Keratinocyte (primary cell): ENCODE measurements around the gene HERC2. TPM values are rescaled to one million over a fixed set of nuclear protein-coding genes. Genes with fewer than 3 reads are reported as not detected.

Experiments
- DNase-seq: peaks from one replicate; pipeline ENCODE4 v3.0.0-alpha.2; 2011; ENCODE audit warnings: low read depth, missing footprints, low spot score
- FAIRE-seq: peaks from 2 replicates; lab custom pipeline; 2011; peaks lifted over from hg19 to GRCh38; lab: Jason Lieb, UNC
- H2AFZ ChIP-seq: 2 replicates; pipeline ENCODE4 v1.6.0; 2012; ENCODE audit warnings: low read length, control low read depth, inconsistent platforms; ENCODE audit not compliant: control insufficient read depth
- H3K27ac ChIP-seq: 2 replicates; pipeline ENCODE4 v1.5.1; 2011; ENCODE audit warnings: low read length; ENCODE audit not compliant: control insufficient read depth, insufficient read depth
- H3K27me3 ChIP-seq: 3 replicates; pipeline ENCODE4 v1.6.0; 2011; ENCODE audit warnings: low read length; ENCODE audit not compliant: control insufficient read depth, insufficient read depth; ENCODE audit errors: extremely low read depth
- H3K36me3 ChIP-seq, 2 experiments: 2 replicates in 1 of 2; 3 replicates in 1 of 2; pipeline ENCODE4 v1.5.1; 2011; ENCODE audit warnings: low read length in 2 of 2, mild to moderate bottlenecking in 1 of 2; ENCODE audit not compliant: control insufficient read depth in 2 of 2, insufficient read depth in 2 of 2; ENCODE audit errors: extremely low read depth in 1 of 2
- H3K4me1 ChIP-seq: 3 replicates; pipeline ENCODE4 v1.5.1; 2011; ENCODE audit warnings: low read length; ENCODE audit not compliant: control insufficient read depth, insufficient read depth; ENCODE audit errors: extremely low read depth
- H3K4me2 ChIP-seq: 3 replicates; pipeline ENCODE4 v1.6.0; 2011; ENCODE audit warnings: low read depth, low read length; ENCODE audit not compliant: control insufficient read depth, insufficient read depth; ENCODE audit errors: extremely low read depth
- H3K4me3 ChIP-seq, 3 experiments: fragments of 200-600 bp in 1 of 3; sonication (generic) in 1 of 3; 2 replicates in 2 of 3; 3 replicates in 1 of 3; pipeline ENCODE4 v1.5.1; 2011 to 2016; ENCODE audit warnings: low read length in 3 of 3, mild to moderate bottlenecking in 3 of 3, control low read depth in 2 of 3, inconsistent platforms in 1 of 3, low read depth in 1 of 3, mixed read lengths in 1 of 3, mixed run types in 1 of 3, moderate library complexity in 1 of 3; ENCODE audit not compliant: control insufficient read depth in 2 of 3, insufficient read depth in 2 of 3; ENCODE audit errors: extremely low read depth in 1 of 3
- H3K79me2 ChIP-seq: 2 replicates; pipeline ENCODE4 v1.6.0; 2012; ENCODE audit warnings: low read length; ENCODE audit not compliant: control insufficient read depth, insufficient read depth
- H3K9ac ChIP-seq: 3 replicates; pipeline ENCODE4 v1.6.0; 2011; ENCODE audit warnings: low read length; ENCODE audit not compliant: control insufficient read depth, insufficient read depth; ENCODE audit errors: extremely low read depth
- H3K9me1 ChIP-seq: 3 replicates; pipeline ENCODE4 v1.6.0; 2011; ENCODE audit warnings: low read length; ENCODE audit not compliant: control insufficient read depth, insufficient read depth; ENCODE audit errors: extremely low read depth
- H3K9me3 ChIP-seq: 2 replicates; pipeline ENCODE4 v1.5.1; 2012; ENCODE audit warnings: low read depth, low read length; ENCODE audit not compliant: control insufficient read depth
- H4K20me1 ChIP-seq: 3 replicates; pipeline ENCODE4 v1.6.0; 2011; ENCODE audit warnings: low read length; ENCODE audit not compliant: control insufficient read depth, insufficient read depth; ENCODE audit errors: extremely low read depth
- CTCF ChIP-seq, 3 experiments: IDR thresholded peaks in 1 of 3; conservative IDR thresholded peaks in 1 of 3; optimal IDR thresholded peaks in 1 of 3; 2 replicates in 2 of 3; 3 replicates in 1 of 3; pipeline versions ENCODE3 to v1.5.1; 2011; ENCODE audit warnings: low read length in 3 of 3, mild to moderate bottlenecking in 3 of 3, moderate library complexity in 2 of 3, control low read depth in 1 of 3, inconsistent platforms in 1 of 3; ENCODE audit not compliant: insufficient read depth in 2 of 3; ENCODE audit errors: extremely low read depth in 1 of 3
- EZH2 ChIP-seq: IDR thresholded peaks from one replicate; pipeline ENCODE4 v1.6.1; 2012; ENCODE audit warnings: inconsistent platforms, mild to moderate bottlenecking, low read length, moderate library complexity
- dilution Hi-C: fragments of 300-500 bp; cut with MboI; formaldehyde crosslinking; loops from one replicate; pipeline ENCODE4 v1.7.0; 2020; ENCODE audit warnings: low sequenced_read_pairs; ENCODE audit not compliant: extremely low pct_ligation_motif_present
- polyA plus RNA-seq, 5 experiments: library from polyadenylated mRNA; depleted of rRNA in 3 of 5; stranded (reverse) in 3 of 5; stranded (forward) in 1 of 5; unstranded in 1 of 5; fragments of >200 nt; gene quantifications; 1 replicate in 1 of 5; 2 replicates in 3 of 5; 3 replicates in 1 of 5; pipeline versions ENCODE4 v1.2.1 to v1.2.3, GENCODE V29; 2011 to 2012; ENCODE audit warnings: missing spikeins in 2 of 5, low read depth in 1 of 5, low replicate concordance in 1 of 5

Gene HERC2
- polyA plus RNA-seq, 1 donor (not counting 4 experiments of a cell fraction or from before 2014, with no cell fraction given), result 12.4 TPM

DNA sequence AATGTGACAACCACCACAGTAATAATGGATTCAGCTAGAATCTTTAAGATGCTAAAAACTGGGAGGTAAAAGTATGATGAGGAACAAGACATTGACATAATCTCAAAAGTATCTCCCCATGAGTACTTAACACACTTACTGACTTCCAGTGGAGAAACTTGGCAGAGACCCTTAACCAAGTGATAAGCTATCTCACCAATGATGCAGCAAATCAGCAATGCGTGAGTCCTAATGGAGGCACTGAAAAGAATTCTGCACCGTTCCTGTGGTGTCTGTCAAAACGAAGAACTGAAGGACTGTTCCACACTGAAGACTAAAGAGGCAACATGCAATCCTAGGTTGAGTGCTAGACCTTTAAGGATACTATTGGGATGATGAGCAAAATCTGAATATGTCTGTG, 154.9 kb downstream of the HERC2 start:
- Histone ChIP-seq H3K9ac (no peak overlapping the region), H2AFZ (no peak overlapping the region), H3K27me3 (no peaks in the 10 kb centered on the region), H3K4me2 (no peak overlapping the region), H3K4me3 (no peak overlapping the region), H3K36me3 (peaks cover 11 to 18% of the 10 kb centered on the region in 2 experiments), H3K79me2 (no peaks in the 10 kb centered on the region), H3K9me1 (no peaks in the 10 kb centered on the region), H3K27ac (no peak overlapping the region), H3K9me3 (no peaks in the 10 kb centered on the region), H3K4me1 (no peaks in the 10 kb centered on the region), H4K20me1 (no peaks in the 10 kb centered on the region)
- dilution Hi-C loops, result no loop called here
- FAIRE-seq, result no peak
- DNase-seq, result no peak
- no peak for TF ChIP-seq CTCF (optimal IDR thresholded peaks at IDR 0.05 in 1 of 3, IDR thresholded peaks at IDR 0.05 in 1 of 3, conservative IDR thresholded peaks at IDR 0.05 in 1 of 3; ENCODE audit: extremely low read depth in 1 of 3, insufficient read depth in 2 of 3, low read length in 3 of 3)
- TF ChIP-seq EZH2, result no peak

DNA sequence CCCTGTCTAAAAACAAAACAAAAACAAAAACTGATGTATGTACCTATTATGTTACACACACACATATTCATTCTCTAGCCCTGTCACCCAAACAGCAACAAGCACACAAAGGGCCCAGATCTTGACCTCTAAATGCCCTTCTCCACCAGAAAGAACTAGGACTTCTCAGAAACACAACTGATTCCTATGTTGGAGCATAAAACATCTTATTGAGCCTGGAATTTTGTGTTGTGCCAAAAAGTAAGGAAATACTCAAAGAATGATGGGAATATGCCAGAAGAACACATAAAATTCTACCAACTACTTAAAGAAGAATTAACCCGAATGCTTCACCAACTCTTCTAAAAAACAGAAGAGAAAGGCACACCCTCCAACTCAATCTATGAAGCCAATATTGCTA, 156.2 kb downstream of the HERC2 start:
- FAIRE-seq (no peak), DNase-seq (no peak)
- Histone ChIP-seq H3K4me3 (no peak overlapping the region), H3K27me3 (no peaks in the 10 kb centered on the region), H3K4me2 (no peak overlapping the region), H4K20me1 (no peaks in the 10 kb centered on the region), H3K36me3 (peaks cover 11 to 18% of the 10 kb centered on the region in 2 experiments), H3K9me3 (no peaks in the 10 kb centered on the region), H3K79me2 (no peaks in the 10 kb centered on the region), H3K4me1 (no peaks in the 10 kb centered on the region), H2AFZ (no peak overlapping the region), H3K9me1 (no peaks in the 10 kb centered on the region), H3K9ac (no peak overlapping the region), H3K27ac (no peak overlapping the region)
- dilution Hi-C loops, result no loop called here
- TF ChIP-seq EZH2 (no peak), CTCF (optimal IDR thresholded peaks at IDR 0.05 in 1 of 3, IDR thresholded peaks at IDR 0.05 in 1 of 3, conservative IDR thresholded peaks at IDR 0.05 in 1 of 3; ENCODE audit: extremely low read depth in 1 of 3, insufficient read depth in 2 of 3, low read length in 3 of 3) (no peak)
